ENCODE measurements around the gene MTMR12.
"Not testable (repeated sequence)": the region's sequence is repeated elsewhere in the genome, so short reads cannot be mapped to it uniquely, and the experiment has no call there.

Gene MTMR12

GRCh38 chr5:32295966-32296772, 16.6 kb downstream of the MTMR12 start:
- DNase-seq, result not testable (repeated sequence)

- no peak for DNase-seq
Observed at GRCh38 chr5:32291591-32291990, 21.1 kb downstream of the MTMR12 start.

DNA sequence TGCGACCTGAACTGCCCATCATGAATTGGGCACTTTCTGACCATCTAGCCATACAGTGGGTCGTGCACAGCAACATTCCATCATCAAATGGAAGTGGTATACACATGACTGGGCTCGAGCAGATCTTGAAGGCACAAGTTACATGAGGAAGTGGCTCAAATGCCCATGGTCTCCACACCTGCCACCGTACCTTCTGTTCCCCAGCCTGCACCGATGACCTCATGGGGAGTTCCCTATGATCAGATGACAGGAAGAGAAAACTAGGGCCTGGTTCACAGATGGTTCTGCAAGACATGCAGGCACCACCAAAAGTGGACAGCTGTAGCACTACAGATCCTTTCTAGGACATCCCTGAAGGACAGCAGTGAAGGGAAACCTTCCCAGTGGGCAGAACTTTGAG, 21.8 kb downstream of the MTMR12 start:
- DNase-seq, result no peak

GRCh38 chr5:32290501-32290900, 22.2 kb downstream of the MTMR12 start:
- not testable (repeated sequence) for DNase-seq

DNA sequence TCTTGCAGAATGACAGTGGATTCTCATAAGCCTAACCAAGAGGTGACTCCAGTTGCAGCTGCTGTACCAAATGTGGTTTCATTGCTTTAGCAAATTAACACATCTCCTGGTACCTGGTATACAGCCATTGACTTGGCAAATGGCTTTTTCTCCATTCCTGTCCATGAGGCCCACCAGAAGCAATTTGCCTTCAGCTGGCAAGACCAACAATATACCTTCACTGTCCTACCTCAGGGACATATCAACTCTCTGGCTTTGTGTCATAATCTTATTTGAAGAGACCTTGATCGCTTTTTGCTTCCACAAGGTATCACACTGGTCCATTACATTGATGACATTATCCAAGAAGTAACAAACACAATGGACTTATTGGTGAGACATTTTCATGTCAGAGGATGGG, 22.8 kb downstream of the MTMR12 start:
- not testable (repeated sequence) for DNase-seq

DNA sequence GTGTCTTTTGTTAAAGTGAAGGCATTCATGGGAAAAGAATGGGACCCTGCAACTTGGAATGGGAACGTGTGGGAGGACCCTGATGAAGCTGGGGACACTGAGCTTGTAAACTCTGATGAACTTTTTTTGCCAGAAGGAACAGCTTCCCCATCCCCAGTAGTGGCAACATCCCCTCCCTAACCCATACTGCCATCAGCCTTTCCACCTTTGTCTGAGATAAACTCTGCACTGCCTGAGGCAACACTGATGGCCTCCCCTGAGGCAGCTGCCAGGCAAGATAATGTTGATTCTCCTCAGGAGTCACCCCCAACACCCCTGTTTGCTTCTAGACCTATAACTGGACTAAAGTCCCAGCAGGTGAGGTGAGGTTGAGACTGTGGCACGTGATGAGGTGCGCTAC, 24.6 kb downstream of the MTMR12 start:
- DNase-seq, result not testable (repeated sequence)

DNA sequence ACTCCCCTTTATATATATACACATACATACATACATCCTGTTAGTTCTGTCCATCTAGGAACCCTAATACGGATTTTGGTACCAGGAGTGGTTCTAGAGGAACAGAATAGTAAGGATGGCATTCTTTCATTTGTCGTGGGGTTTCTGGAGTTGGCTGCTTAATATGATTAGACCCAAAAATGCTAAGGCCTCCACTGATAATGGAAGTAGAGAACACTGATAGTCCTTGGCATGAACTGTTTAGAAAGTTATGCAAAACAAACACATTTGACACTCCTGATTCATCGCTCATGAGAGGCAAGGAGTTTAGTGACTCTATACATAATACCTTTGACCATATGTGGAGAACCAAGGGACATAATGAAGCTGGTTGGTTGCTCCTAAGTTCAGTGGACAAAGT, 25.2 kb downstream of the MTMR12 start:
- not testable (repeated sequence) for DNase-seq

GRCh38 chr5:32285510-32286138, 27.1 kb downstream of the MTMR12 start:
- DNase-seq, result no peak

GRCh38 chr5:32283539-32284377, 29.0 kb downstream of the MTMR12 start:
- DNase-seq, result no peak

GRCh38 chr5:32283061-32283460, 29.7 kb downstream of the MTMR12 start:
- DNase-seq, result no peak

DNA sequence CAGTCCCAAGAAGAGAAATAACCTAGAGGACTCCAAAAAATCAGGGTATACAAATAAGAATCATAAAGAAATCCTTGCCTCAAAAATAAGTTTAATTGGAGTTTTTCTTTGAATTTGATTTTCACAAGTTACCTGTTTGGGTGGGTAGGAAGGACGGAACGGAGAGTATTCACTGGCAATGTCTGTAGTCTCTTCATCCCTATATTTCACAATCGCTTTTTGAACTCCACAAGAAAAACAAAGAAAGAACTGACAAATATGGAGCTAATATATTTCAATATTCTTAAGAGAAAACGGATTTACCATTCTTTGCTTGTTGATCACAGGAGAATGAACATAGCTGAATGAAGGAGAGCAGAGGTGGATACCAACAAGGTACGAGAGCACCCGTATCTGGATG, 30.1 kb downstream of the MTMR12 start:
- no peak for DNase-seq

GRCh38 chr5:32281378-32282133, 31.2 kb downstream of the MTMR12 start:
- DNase-seq, result not testable (repeated sequence)

DNA sequence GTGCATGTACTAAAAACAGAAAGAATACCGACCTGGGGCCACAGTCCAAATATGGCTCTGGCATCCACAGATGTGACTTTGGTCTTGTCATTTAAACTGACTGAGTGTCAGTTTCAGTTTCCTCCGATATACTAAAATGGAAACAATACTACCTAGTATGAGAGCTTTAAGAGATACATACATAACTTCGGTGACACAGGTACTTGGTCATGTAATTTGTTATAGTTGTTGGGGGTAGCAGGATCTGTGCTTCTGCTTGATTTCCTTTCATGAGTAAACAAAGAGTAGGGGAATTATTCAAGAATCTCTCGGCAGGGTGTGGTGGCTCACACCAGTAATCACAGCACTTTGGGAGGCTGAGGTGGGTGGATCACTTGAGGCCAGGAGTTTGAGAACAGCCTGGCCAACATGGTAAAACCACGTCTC, 32.1 kb downstream of the MTMR12 start:
- no peak for DNase-seq

- DNase-seq, result no peak
Observed at GRCh38 chr5:32279786-32280185, 33.0 kb downstream of the MTMR12 start.

- DNase-seq, result no peak
Observed at GRCh38 chr5:32279223-32279622, 33.5 kb downstream of the MTMR12 start.

- no peak for DNase-seq
Observed at GRCh38 chr5:32278406-32278805, 34.3 kb downstream of the MTMR12 start.

DNA sequence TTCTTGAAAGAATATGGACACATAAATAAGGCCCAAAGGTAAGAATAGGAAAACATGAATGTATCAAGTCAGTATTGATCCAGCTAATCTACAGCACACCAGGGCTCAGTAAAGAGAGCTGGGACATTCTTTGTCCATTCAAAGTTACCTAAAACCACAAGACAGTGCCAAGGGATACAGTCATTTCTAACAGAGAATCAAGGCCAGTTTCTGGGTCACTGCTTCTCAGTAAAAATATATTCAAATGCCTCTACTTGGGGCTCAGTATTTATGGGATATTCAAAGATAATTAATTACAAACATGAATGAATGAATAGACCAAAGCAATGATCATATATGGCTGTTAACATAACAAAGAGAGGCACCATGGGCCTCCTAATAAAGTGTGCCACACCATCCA, 34.9 kb downstream of the MTMR12 start:
- DNase-seq, result no peak

- no peak for DNase-seq
Observed at GRCh38 chr5:32276173-32276853, 36.4 kb downstream of the MTMR12 start.

DNA sequence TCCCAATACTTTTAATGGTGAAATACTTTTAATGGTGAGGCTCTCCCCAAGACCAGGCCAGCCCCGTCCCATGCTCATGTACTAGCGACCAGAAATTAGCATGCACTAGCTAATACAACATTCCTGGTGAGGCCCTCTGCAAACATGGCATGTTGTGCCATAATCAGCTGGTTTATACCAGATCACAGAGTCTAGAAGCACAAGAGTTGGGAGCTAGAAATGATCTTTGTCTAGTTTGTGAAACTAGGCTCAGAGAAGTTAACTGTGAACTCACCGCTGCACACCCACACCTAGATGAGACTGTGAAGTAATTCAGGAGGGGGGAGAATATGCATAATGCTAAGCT, 37.4 kb downstream of the MTMR12 start:
- DNase-seq, result no peak

GRCh38 chr5:32274548-32275395, 38.0 kb downstream of the MTMR12 start:
- no peak for DNase-seq

DNA sequence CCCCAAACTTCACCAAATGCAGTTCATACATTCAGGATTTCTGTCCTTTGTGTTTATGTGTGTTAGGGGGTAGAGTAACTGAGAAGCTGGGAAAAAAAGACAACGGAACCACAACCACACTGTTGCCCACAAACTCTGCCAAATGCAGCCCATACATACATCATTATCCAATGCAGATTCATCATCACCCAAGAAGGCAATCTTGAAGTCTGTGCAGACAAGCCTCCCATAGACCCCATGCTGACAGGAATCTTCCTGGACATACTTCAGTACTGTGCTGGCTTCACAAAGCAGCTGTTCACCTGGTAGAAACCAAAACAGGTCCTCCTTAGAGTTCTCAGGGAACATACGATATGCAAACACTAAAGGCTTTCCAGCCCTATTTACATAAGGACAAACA, 38.9 kb downstream of the MTMR12 start:
- no peak for DNase-seq
